SJCRH30 (cell line): ENCODE results near the gene SLC9A9. TPM values are rescaled to one million over a fixed set of nuclear protein-coding genes. Genes with fewer than 3 reads are reported as not detected.

Source experiments
- DNase-seq, 2 experiments: peaks; one replicate each; pipeline ENCODE4 v3.0.0-alpha.2; 2015 to 2020
- H3K27ac ChIP-seq: fragments of 250-450 bp; sonication (Bioruptor Pico); 2 replicates; pipeline ENCODE4 v1.5.1; 2020; ENCODE audit warnings: mild to moderate bottlenecking, moderate library complexity
- H3K27me3 ChIP-seq: fragments of 250-450 bp; sonication (Bioruptor Pico); 2 replicates; pipeline ENCODE4 v1.5.1; 2020; ENCODE audit warnings: mild to moderate bottlenecking, moderate library complexity
- H3K36me3 ChIP-seq: fragments of 250-450 bp; sonication (Bioruptor Pico); 2 replicates; pipeline ENCODE4 v1.5.1; 2020; ENCODE audit warnings: mild to moderate bottlenecking, moderate library complexity
- H3K4me1 ChIP-seq: fragments of 250-450 bp; sonication (Bioruptor Pico); 2 replicates; pipeline ENCODE4 v1.5.1; 2020; ENCODE audit warnings: mild to moderate bottlenecking, moderate library complexity
- H3K4me3 ChIP-seq: fragments of 250-450 bp; sonication (Bioruptor Pico); 2 replicates; pipeline ENCODE4 v1.5.1; 2020; ENCODE audit warnings: mild to moderate bottlenecking, moderate library complexity
- H3K9me3 ChIP-seq: fragments of 250-450 bp; sonication (Bioruptor Pico); replicated peaks from 2 replicates; pipeline ENCODE4 v1.5.1; 2020; ENCODE audit warnings: mild to moderate bottlenecking, moderate library complexity
- total RNA-seq: library from RNA; depleted of rRNA; stranded (reverse); fragments of >200 nt; shearing (Covaris generic); gene quantifications from 2 replicates; pipeline ENCODE4 v1.2.3, GENCODE V29; 2014

Gene SLC9A9
- total RNA-seq, 1 experiment from 2014 or later = 1.4 TPM

DNA sequence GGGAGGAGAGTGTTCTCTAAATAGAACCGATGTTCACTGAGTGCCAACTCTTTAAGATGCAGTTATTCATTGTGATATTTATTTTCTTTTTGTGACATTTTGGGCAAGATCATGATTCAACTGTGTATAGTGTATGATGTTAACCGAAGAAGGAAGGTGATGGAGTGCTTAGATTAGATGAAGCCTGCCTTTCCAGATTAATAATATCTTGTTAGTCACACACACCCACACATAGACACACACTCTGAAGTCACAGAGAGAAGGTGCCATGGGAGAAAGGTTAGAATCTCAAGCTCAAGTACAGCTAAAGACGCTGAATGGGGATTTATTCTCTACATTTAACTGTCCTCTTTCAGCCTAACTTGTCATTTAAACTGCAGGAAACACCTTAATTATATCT is 77.0 kb downstream of the SLC9A9 start:
- Histone ChIP-seq H3K27ac (no peak overlapping the region), H3K27me3 (peaks cover 2% of the 10 kb centered on the region; the same call in 1 of the 2 replicates), H3K4me3 (no peak overlapping the region), H3K36me3 (no peaks in the 10 kb centered on the region), H3K4me1 (no peaks in the 10 kb centered on the region), H3K9me3 (no peaks in the 10 kb centered on the region)
- no peak for DNase-seq

DNA sequence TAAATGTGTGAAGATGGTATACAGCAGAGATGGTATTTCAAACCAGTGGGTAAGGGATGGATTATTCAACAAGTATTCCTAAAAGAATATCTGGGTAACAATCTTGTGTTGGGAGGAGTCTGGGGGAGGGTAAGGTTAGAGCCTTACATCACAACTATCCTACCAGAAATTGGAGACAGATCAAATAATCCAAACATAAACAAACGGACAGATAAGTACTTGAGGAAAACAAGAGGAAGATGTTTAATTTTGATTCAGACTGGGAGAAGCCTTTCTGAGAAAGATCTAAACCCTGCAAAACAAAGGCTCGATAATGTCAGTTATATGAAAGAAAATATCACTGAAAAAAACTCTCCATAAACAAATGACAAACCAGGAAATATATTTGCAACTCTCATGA is 77.9 kb downstream of the SLC9A9 start:
- Histone ChIP-seq H3K27me3 (no peaks in the 10 kb centered on the region), H3K27ac (no peak overlapping the region), H3K36me3 (no peaks in the 10 kb centered on the region), H3K9me3 (no peaks in the 10 kb centered on the region), H3K4me1 (no peaks in the 10 kb centered on the region), H3K4me3 (no peak overlapping the region)
- DNase-seq = no peak

DNA sequence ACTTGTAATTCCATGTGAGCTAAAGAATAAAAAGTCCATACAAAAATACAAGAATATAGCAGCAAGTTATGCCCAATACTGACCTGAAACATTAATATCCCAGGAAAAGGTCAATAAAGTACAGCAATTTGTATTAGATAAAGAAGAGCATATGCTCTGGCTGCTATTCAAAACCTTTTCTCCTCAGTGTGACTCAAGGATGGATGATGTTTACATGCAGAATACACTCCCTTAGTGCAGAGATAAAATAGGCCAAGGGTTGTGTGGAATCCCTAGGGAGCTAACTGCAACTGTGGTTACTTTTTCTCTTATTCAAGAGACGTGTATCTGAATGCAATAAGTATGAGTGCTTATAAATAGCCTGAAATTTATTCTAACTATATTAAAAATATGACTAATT is 78.7 kb downstream of the SLC9A9 start:
- H3K27me3 ChIP-seq = no peaks in the 10 kb centered on the region
- no peak for DNase-seq
- no peaks in the 10 kb centered on the region for H3K36me3 ChIP-seq
- H3K27ac ChIP-seq = no peak overlapping the region
- H3K9me3 ChIP-seq = no peaks in the 10 kb centered on the region
- no peaks in the 10 kb centered on the region for H3K4me1 ChIP-seq
- no peak overlapping the region for H3K4me3 ChIP-seq

- Histone ChIP-seq H3K36me3 (no peaks in the 10 kb centered on the region), H3K27ac (no peak overlapping the region), H3K4me3 (no peak overlapping the region), H3K4me1 (no peaks in the 10 kb centered on the region), H3K27me3 (no peaks in the 10 kb centered on the region), H3K9me3 (no peaks in the 10 kb centered on the region)
- no peak for DNase-seq
Measured at GRCh38 chr3:143764840-143765239, 83.4 kb downstream of the SLC9A9 start.

- peak in 1 of 2 experiments; percentile 7 for DNase-seq
- Histone ChIP-seq H3K9me3 (no peaks in the 10 kb centered on the region), H3K27ac (no peak overlapping the region), H3K4me3 (no peak overlapping the region), H3K27me3 (no peaks in the 10 kb centered on the region), H3K4me1 (no peaks in the 10 kb centered on the region), H3K36me3 (no peaks in the 10 kb centered on the region)
Measured at GRCh38 chr3:143763564-143764162, 84.6 kb downstream of the SLC9A9 start.

GRCh38 chr3:143757691-143758090 is 90.6 kb downstream of the SLC9A9 start:
- no peak for DNase-seq
- Histone ChIP-seq H3K9me3 (no peaks in the 10 kb centered on the region), H3K4me1 (no peaks in the 10 kb centered on the region), H3K27me3 (no peaks in the 10 kb centered on the region; the same call in 1 of the 2 replicates), H3K36me3 (no peaks in the 10 kb centered on the region), H3K27ac (no peak overlapping the region), H3K4me3 (no peak overlapping the region)

- Histone ChIP-seq H3K36me3 (no peaks in the 10 kb centered on the region), H3K9me3 (no peaks in the 10 kb centered on the region), H3K27me3 (no peaks in the 10 kb centered on the region; the same call in 1 of the 2 replicates), H3K4me3 (no peak overlapping the region), H3K4me1 (no peaks in the 10 kb centered on the region), H3K27ac (no peak overlapping the region)
- no peak for DNase-seq
Measured at GRCh38 chr3:143755978-143756377, 92.3 kb downstream of the SLC9A9 start.

DNA sequence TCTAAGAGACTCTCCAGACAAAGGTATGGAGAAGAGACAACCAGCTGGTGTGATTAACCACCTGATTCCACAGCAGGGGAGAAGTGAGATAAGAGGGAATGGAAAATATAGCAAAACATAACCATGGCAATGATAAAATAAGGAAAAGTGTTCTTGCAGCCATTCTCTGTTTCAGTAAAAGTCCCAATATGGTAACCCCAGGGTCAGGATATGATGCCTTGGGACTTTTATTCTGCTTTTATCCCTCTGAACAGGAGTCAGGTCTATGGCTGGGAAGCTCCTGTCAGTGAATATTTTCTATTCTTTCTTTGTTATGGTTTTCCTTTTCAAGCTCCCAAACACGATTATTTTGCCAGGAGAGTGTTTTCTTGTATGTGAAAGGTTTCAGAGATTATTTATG is 94.2 kb downstream of the SLC9A9 start:
- H3K27me3 ChIP-seq = no peaks in the 10 kb centered on the region; the same call in 1 of the 2 replicates
- no peaks in the 10 kb centered on the region for H3K36me3 ChIP-seq
- no peak for DNase-seq
- H3K4me3 ChIP-seq = no peak overlapping the region
- no peaks in the 10 kb centered on the region for H3K4me1 ChIP-seq
- H3K9me3 ChIP-seq = no peaks in the 10 kb centered on the region
- H3K27ac ChIP-seq = no peak overlapping the region

- no peaks in the 10 kb centered on the region for H3K36me3 ChIP-seq
- H3K4me1 ChIP-seq = no peaks in the 10 kb centered on the region
- H3K4me3 ChIP-seq = no peak overlapping the region
- no peak overlapping the region for H3K27ac ChIP-seq
- no peaks in the 10 kb centered on the region; the same call in 1 of the 2 replicates for H3K27me3 ChIP-seq
- DNase-seq = no peak
- H3K9me3 ChIP-seq = no peaks in the 10 kb centered on the region
Measured at GRCh38 chr3:143753456-143753855, 94.8 kb downstream of the SLC9A9 start.

GRCh38 chr3:143753006-143753405 is 95.3 kb downstream of the SLC9A9 start:
- H3K36me3 ChIP-seq = no peaks in the 10 kb centered on the region
- no peaks in the 10 kb centered on the region; the same call in 1 of the 2 replicates for H3K27me3 ChIP-seq
- no peaks in the 10 kb centered on the region for H3K9me3 ChIP-seq
- no peak for DNase-seq
- no peak overlapping the region for H3K27ac ChIP-seq
- H3K4me1 ChIP-seq = no peaks in the 10 kb centered on the region
- H3K4me3 ChIP-seq = no peak overlapping the region

GRCh38 chr3:143751643-143752178 is 96.6 kb downstream of the SLC9A9 start:
- Histone ChIP-seq H3K9me3 (no peaks in the 10 kb centered on the region), H3K4me3 (no peak overlapping the region), H3K36me3 (no peaks in the 10 kb centered on the region), H3K27me3 (no peaks in the 10 kb centered on the region), H3K4me1 (no peaks in the 10 kb centered on the region), H3K27ac (no peak overlapping the region)
- DNase-seq = no peak

DNA sequence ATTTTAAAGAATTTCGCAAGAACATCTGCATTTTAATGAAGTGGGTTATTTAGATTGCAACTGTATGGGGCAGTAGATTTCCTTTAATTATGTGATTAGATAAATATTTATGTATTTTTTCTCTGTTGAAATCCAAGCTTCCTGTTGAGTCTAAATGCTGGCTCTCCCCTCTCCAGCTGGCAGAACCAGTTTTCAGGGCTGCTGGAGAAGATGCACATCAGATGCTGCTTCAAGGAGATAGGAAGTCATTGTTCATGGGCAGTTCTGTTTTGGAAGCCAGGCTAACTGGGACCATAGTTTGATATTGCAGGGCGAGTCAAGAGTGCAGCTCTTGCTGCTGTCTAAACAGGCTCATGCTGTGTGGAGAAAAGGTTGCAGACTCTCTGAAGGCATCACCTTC is 97.4 kb downstream of the SLC9A9 start:
- no peak for DNase-seq
- Histone ChIP-seq H3K4me3 (no peak overlapping the region), H3K4me1 (no peaks in the 10 kb centered on the region), H3K9me3 (no peaks in the 10 kb centered on the region), H3K27me3 (no peaks in the 10 kb centered on the region), H3K36me3 (no peaks in the 10 kb centered on the region), H3K27ac (no peak overlapping the region)

DNA sequence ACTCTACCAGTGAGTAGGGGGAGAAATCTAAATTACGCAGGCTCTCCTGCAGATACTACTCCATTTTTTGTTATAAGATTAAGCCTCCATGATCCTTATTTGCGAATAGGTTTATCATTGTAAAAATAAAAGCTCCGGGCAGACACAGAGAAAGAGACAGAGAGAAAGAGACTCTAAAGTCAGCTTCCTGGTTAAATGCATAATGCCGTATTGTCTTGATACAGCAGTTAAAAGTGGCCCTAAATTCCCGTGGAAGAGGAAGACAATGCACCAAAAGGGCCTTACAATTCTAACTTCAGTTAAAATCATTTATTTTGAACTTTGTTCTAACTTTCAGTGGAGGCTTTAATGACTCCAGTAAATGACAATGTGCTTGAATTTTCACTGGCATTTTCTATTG is 98.3 kb downstream of the SLC9A9 start:
- Histone ChIP-seq H3K9me3 (no peaks in the 10 kb centered on the region), H3K36me3 (no peaks in the 10 kb centered on the region), H3K27me3 (no peaks in the 10 kb centered on the region), H3K4me3 (no peak overlapping the region), H3K4me1 (no peaks in the 10 kb centered on the region), H3K27ac (no peak overlapping the region)
- no peak for DNase-seq

DNA sequence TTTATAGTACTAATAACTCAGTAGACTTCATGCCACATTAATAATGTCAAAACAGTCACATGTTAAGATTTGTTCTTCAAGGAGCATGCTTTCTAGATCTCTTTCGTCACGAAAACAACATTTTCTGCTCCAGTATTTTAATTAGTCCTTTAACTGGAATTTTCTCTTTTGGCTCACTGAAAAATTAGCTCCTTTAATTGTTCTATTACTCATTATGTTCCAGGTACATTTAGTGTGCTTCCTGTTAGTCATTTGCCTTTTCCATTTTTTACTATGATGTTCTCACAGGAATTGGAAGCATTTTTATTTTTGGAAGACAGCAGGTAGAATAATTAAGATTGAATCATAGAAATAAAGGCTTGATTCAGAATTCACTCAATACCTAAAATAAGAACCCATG is 111.2 kb downstream of the SLC9A9 start:
- Histone ChIP-seq H3K27me3 (no peaks in the 10 kb centered on the region), H3K4me1 (no peaks in the 10 kb centered on the region), H3K27ac (no peak overlapping the region), H3K36me3 (no peaks in the 10 kb centered on the region), H3K9me3 (no peaks in the 10 kb centered on the region), H3K4me3 (no peak overlapping the region)
- DNase-seq = no peak

DNA sequence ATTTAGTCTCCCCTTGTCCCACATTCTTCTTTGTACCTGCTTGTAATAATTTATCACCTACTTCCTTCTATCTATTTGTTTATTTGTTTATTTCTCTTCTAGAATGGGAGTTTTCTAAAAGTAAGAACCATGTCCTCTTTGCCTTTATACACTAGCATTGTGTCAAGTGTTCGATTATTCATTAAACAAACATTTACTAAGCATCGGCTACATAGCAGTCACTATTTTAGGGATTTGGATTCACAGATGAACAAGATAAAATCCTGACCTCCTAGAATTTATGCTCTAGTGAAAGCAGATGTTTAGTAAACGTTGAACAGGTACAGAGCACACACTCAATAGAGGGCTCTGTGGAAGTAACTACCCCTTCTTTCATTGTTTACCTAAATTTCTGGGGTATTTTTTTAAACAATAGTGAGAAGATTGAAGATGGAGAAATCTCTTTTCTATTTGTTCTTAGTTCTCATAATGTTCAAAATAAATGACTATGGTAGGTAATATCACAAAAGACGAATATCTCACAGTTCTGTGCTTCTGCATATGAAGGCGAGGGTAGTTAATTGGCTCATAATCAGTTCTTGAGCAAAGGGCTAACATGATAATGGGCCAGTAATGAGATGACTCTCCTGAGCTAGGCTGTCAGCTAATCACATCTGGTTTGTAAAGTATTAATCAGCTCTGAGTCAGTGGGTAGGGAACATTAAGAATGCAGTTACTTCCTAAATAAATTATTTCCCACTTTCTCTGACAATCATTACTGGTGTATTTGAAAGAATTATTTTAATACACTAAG is 111.9 kb downstream of the SLC9A9 start:
- Histone ChIP-seq H3K27ac (no peak overlapping the region), H3K27me3 (no peaks in the 10 kb centered on the region), H3K36me3 (no peaks in the 10 kb centered on the region), H3K9me3 (no peaks in the 10 kb centered on the region), H3K4me1 (no peaks in the 10 kb centered on the region), H3K4me3 (no peak overlapping the region)
- no peak for DNase-seq
